Glomerular endothelial cell (primary cell): ENCODE results near the gene SULT4A1. TPM values are rescaled to one million over a fixed set of nuclear protein-coding genes. Genes with fewer than 3 reads are reported as not detected.

ENCODE experiments used
- DNase-seq: peaks from one replicate; pipeline ENCODE4 v3.0.0-alpha.2; 2011; ENCODE audit warnings: low read depth, low spot score; ENCODE audit errors: extremely low read depth
- total RNA-seq: library from RNA; depleted of rRNA; stranded (reverse); fragments of >200 nt; gene quantifications from 2 replicates; pipeline ENCODE4 v1.2.3, GENCODE V29; 2015

SULT4A1 gene
- total RNA-seq, 1 donor from 2014 or later, result 1.5 TPM

- DNase-seq, result no peak
These were observed 48.0 kb downstream of the SULT4A1 start for GRCh38 chr22:43814264-43814663.

- DNase-seq, result no peak
These were observed 49.4 kb downstream of the SULT4A1 start for GRCh38 chr22:43812890-43813289.

- peak; percentile 63 for DNase-seq
These were observed 50.0 kb downstream of the SULT4A1 start, which contains the start of gene EFCAB6 for GRCh38 chr22:43812149-43812842. EFCAB6 (minus strand) TSS chr22:43812305; CDS start chr22:43782318, 29,987 bp downstream.

GRCh38 chr22:43811777-43812148 is 50.5 kb downstream of the SULT4A1 start:
- DNase-seq, result no peak

- no peak for DNase-seq
These were observed 59.3 kb downstream of the SULT4A1 start for GRCh38 chr22:43802897-43803495.

- DNase-seq, result no peak
These were observed 61.3 kb downstream of the SULT4A1 start for GRCh38 chr22:43800970-43801369.

- no peak for DNase-seq
These were observed 63.8 kb downstream of the SULT4A1 start for GRCh38 chr22:43798492-43798891.

- no peak for DNase-seq
These were observed 65.7 kb downstream of the SULT4A1 start for GRCh38 chr22:43796567-43796966.

GRCh38 chr22:43795320-43795719 is 67.0 kb downstream of the SULT4A1 start:
- no peak for DNase-seq

- DNase-seq, result no peak
These were observed 69.4 kb downstream of the SULT4A1 start for GRCh38 chr22:43792905-43793304.

- no peak for DNase-seq
These were observed 72.9 kb downstream of the SULT4A1 start for GRCh38 chr22:43789452-43789851.

- no peak for DNase-seq
These were observed 78.5 kb downstream of the SULT4A1 start for GRCh38 chr22:43783777-43784176.

GRCh38 chr22:43782448-43782847 is 79.9 kb downstream of the SULT4A1 start:
- DNase-seq, result no peak

GRCh38 chr22:43777286-43777685 is 85.0 kb downstream of the SULT4A1 start:
- DNase-seq, result no peak

GRCh38 chr22:43776081-43776670 is 86.1 kb downstream of the SULT4A1 start:
- DNase-seq, result no peak

Other genes starting within 250 kb of the SULT4A1 start
- 0.23 and 2.7 TPM in 2 replicates for gene EFCAB6, start 50.2 kb downstream of the SULT4A1 start, total RNA-seq
- not detected in 2 replicates for gene PNPLA5, start 29.5 kb upstream of the SULT4A1 start, total RNA-seq
- gene PNPLA3, start 61.3 kb upstream of the SULT4A1 start, total RNA-seq, result 4.6 and 6.2 TPM in 2 replicates
- gene SAMM50, start 92.9 kb upstream of the SULT4A1 start, total RNA-seq, result 47.7 and 54.8 TPM in 2 replicates
- 118 and 222 TPM in 2 replicates for gene PARVB, start 161.8 kb upstream of the SULT4A1 start, total RNA-seq